ENCODE results near the gene MYO3B.

The MYO3B gene

GRCh38 chr2:170401187-170401586 lies 223.2 kb downstream of the MYO3B start:
- DNase-seq (ENCODE audit: low spot score): no peak
- CTCF ChIA-PET: interaction anchor here (0.8 to 1.0 kb wide), 2 partner anchors 10 to 412 kb away, joined by 3 to 5 read pairs; no protein-coding TSS in a partner anchor
- TF ChIP-seq CTCF (conservative IDR thresholded peaks at IDR 0.05; ENCODE audit: low read depth): no peak
- H3K27ac ChIP-seq: no peak overlapping the region
- POLR2A ChIA-PET (ENCODE audit: low non-redundant PET): no interaction called here

- H3K27ac ChIP-seq: no peak overlapping the region
- POLR2A ChIA-PET (ENCODE audit: low non-redundant PET): no interaction called here
- no peak for DNase-seq (ENCODE audit: low spot score)
- TF ChIP-seq CTCF (conservative IDR thresholded peaks at IDR 0.05; ENCODE audit: low read depth): no peak
- CTCF ChIA-PET: interaction anchor here (0.6 kb wide), 1 partner anchor 16 kb away, joined by 3 read pairs; no protein-coding TSS in a partner anchor
Measured at GRCh38 chr2:170404846-170405245, 226.9 kb downstream of the MYO3B start.

- POLR2A ChIA-PET (ENCODE audit: low non-redundant PET): no interaction called here
- H3K27ac ChIP-seq: no peak overlapping the region
- no peak for DNase-seq (ENCODE audit: low spot score)
- CTCF ChIA-PET: interaction anchor here (0.6 to 0.7 kb wide), 2 partner anchors 16 to 61 kb away, joined by 3 read pairs; no protein-coding TSS in a partner anchor
- no peak for TF ChIP-seq CTCF (conservative IDR thresholded peaks at IDR 0.05; ENCODE audit: low read depth)
Measured at GRCh38 chr2:170405326-170405725, 227.4 kb downstream of the MYO3B start.

GRCh38 chr2:170408461-170409163 lies 230.7 kb downstream of the MYO3B start:
- POLR2A ChIA-PET (ENCODE audit: low non-redundant PET): no interaction called here
- TF ChIP-seq CTCF (conservative IDR thresholded peaks at IDR 0.05; ENCODE audit: low read depth): no peak

GRCh38 chr2:170409164-170409535 lies 231.2 kb downstream of the MYO3B start:
- ChIA-PET CTCF (interaction anchor here (0.5 to 1.8 kb wide), 13 partner anchors 10 to 431 kb away, joined by 3 to 13 read pairs (median 4); no protein-coding TSS in a partner anchor), POLR2A (ENCODE audit: low non-redundant PET) (no interaction called here)
- TF ChIP-seq CTCF (conservative IDR thresholded peaks at IDR 0.05; ENCODE audit: low read depth): peak; percentile 82
- H3K27ac ChIP-seq: no peak overlapping the region
- peak; percentile 39 for DNase-seq (ENCODE audit: low spot score)

More at GRCh38 chr2:170408461-170409163, 230.7 kb downstream of the MYO3B start:
- CTCF ChIA-PET: interaction anchor here (0.5 to 1.8 kb wide), 20 partner anchors 9 to 431 kb away, joined by 3 to 13 read pairs (median 4); no protein-coding TSS in a partner anchor
- no peak overlapping the region for H3K27ac ChIP-seq
- no peak for DNase-seq (ENCODE audit: low spot score)

GRCh38 chr2:170411660-170412059 lies 233.7 kb downstream of the MYO3B start:
- POLR2A ChIA-PET (ENCODE audit: low non-redundant PET): no interaction called here
- no peak overlapping the region for H3K27ac ChIP-seq
- TF ChIP-seq CTCF (conservative IDR thresholded peaks at IDR 0.05; ENCODE audit: low read depth): no peak
- CTCF ChIA-PET: interaction anchor here (0.7 kb wide), 1 partner anchor 11 kb away, joined by 3 read pairs; no protein-coding TSS in a partner anchor
- DNase-seq (ENCODE audit: low spot score): no peak

All from RWPE1 (cell line).